HepG2 (cell line): Measurements from ENCODE around the gene COPS8. TPM values are rescaled to one million over a fixed set of nuclear protein-coding genes. Genes with fewer than 3 reads are reported as not detected.
A peak's percentile ranks its signal among the peaks of the same experiment; 100 is the strongest.

Source experiments
- ATAC-seq: fragments of 200-7000 bp; cut with Tn5 transposase; 3 replicates; pipeline ENCODE4 v1.9.1; 2020; ENCODE audit warnings: mild to moderate bottlenecking, moderate library complexity
- BruUV-seq: library from RNA; stranded (reverse); fragments of 400-500 nt; replicated peaks from 2 replicates; lab custom pipeline; 2021; lab: Mats Ljungman, UMichigan
- CTCF ChIA-PET: fragments of 300-600 bp; formaldehyde crosslinking; extraction: SDS; loops from one replicate; lab custom pipeline; 2021; ENCODE audit warnings: low total read pairs, inconsistent platforms, low intra/inter-chr PET ratio; lab: Yijun Ruan, JAX
- POLR2A ChIA-PET: fragments of 350-600 bp; sonication (Branson Sonifier 250); formaldehyde crosslinking; loops from one replicate; lab custom pipeline; 2020; ENCODE audit warnings: antibody characterized with exemption, inconsistent platforms; lab: Yijun Ruan, JAX
- DNase-seq: peaks from one replicate; pipeline ENCODE4 v3.0.0-alpha.2; 2015; ENCODE audit warnings: low spot score
- FAIRE-seq: peaks from 3 replicates; lab custom pipeline; 2011; peaks lifted over from hg19 to GRCh38; lab: Jason Lieb, UNC
- H2AFZ ChIP-seq: one replicate; pipeline ENCODE4 v1.6.1; 2011; ENCODE audit warnings: low read length, inconsistent platforms
- H3K27ac ChIP-seq: fragments of 300-600 bp; 3 replicates; pipeline ENCODE4 v1.8.0; 2011; ENCODE audit warnings: mixed run types, mild to moderate bottlenecking, mixed read lengths, low read length, inconsistent platforms; ENCODE audit not compliant: insufficient read depth; ENCODE audit errors: extremely low read length
- H3K27me3 ChIP-seq, 2 experiments: fragments of 200-600 bp in 1 of 2; 2 replicates in 1 of 2; 3 replicates in 1 of 2; pipeline versions ENCODE4 v1.6.0 to v1.8.0; 2011; ENCODE audit warnings: low read length in 2 of 2, mild to moderate bottlenecking in 2 of 2, moderate library complexity in 2 of 2, inconsistent platforms in 1 of 2; ENCODE audit not compliant: insufficient read depth in 2 of 2, control insufficient read depth in 1 of 2
- H3K36me3 ChIP-seq, 2 experiments: fragments of 200-600 bp in 1 of 2; replicated peaks in 1 of 2; 2 replicates in 1 of 2; 3 replicates in 1 of 2; pipeline versions ENCODE4 v1.5.1 to v1.8.0; 2011; ENCODE audit warnings: low read length in 2 of 2, inconsistent platforms in 1 of 2; ENCODE audit not compliant: insufficient read depth in 2 of 2, control insufficient read depth in 1 of 2
- H3K4me1 ChIP-seq: 2 replicates; pipeline ENCODE4 v1.5.1; 2012; ENCODE audit warnings: low read length, inconsistent platforms; ENCODE audit not compliant: insufficient read depth
- H3K4me2 ChIP-seq: 2 replicates; pipeline ENCODE4 v1.6.0; 2011; ENCODE audit warnings: low read depth, low read length, inconsistent platforms
- H3K4me3 ChIP-seq, 3 experiments: fragments of 200-600 bp in 1 of 3; sonication (generic), shearing (Covaris generic) in 1 of 3; replicated peaks in 1 of 3; 2 replicates each; pipeline ENCODE4 v1.5.1; 2011 to 2016; ENCODE audit warnings: low read length in 3 of 3, inconsistent platforms in 2 of 3, low read depth in 2 of 3, mild to moderate bottlenecking in 2 of 3, control low read depth in 1 of 3, mixed read lengths in 1 of 3; ENCODE audit not compliant: insufficient read depth in 1 of 3
- H3K79me2 ChIP-seq: one replicate; pipeline ENCODE4 v1.6.1; 2011; ENCODE audit warnings: low read length, inconsistent platforms; ENCODE audit not compliant: insufficient read depth
- H3K9ac ChIP-seq: 2 replicates; pipeline ENCODE4 v1.6.0; 2011; ENCODE audit warnings: mild to moderate bottlenecking, low read depth, low read length, inconsistent platforms; ENCODE audit not compliant: insufficient read depth
- H3K9me3 ChIP-seq: 2 replicates; pipeline ENCODE4 v1.5.1; 2012; ENCODE audit warnings: mild to moderate bottlenecking, low read length
- H4K20me1 ChIP-seq: 2 replicates; pipeline ENCODE4 v1.6.0; 2011; ENCODE audit warnings: inconsistent platforms, mild to moderate bottlenecking, low read length, moderate library complexity; ENCODE audit not compliant: insufficient read depth
- ATF7 ChIP-seq, 2 experiments: fragments of 450-650 bp in 1 of 2; sonication (generic) in 1 of 2; formaldehyde crosslinking in 1 of 2; IDR thresholded peaks; 2 replicates each; pipeline versions ENCODE4 v1.4.0 to v1.6.1; 2016 to 2020; ENCODE audit warnings: antibody characterized with exemption in 1 of 2, mild to moderate bottlenecking in 1 of 2, missing genetic modification reagents in 1 of 2
- BCL6 ChIP-seq: IDR thresholded peaks from 2 replicates; pipeline ENCODE4 v1.6.1; 2016; ENCODE audit warnings: missing genetic modification reagents, missing compliant biosample characterization
- HNF4G ChIP-seq, 2 experiments: sonication (generic) in 1 of 2; formaldehyde crosslinking in 1 of 2; IDR thresholded peaks; 2 replicates each; pipeline versions ENCODE4 v1.4.0 to v1.6.1; 2011 to 2020; ENCODE audit warnings: borderline replicate concordance in 2 of 2, low read depth in 2 of 2, mild to moderate bottlenecking in 2 of 2, low read length in 1 of 2, missing genetic modification reagents in 1 of 2, moderate library complexity in 1 of 2
- NFATC3 ChIP-seq: sonication (generic); formaldehyde crosslinking; IDR thresholded peaks from 2 replicates; pipeline ENCODE4 v1.5.1; 2020; ENCODE audit warnings: mild to moderate bottlenecking, missing genetic modification reagents
- SOX13 ChIP-seq, 3 experiments: fragments of 450-650 bp in 1 of 3; sonication (generic) in 1 of 3; formaldehyde crosslinking in 1 of 3; IDR thresholded peaks in 2 of 3; conservative IDR thresholded peaks in 1 of 3; 2 replicates each; pipeline versions ENCODE4 v1.5.0 to v1.6.1; 2016 to 2020; ENCODE audit warnings: antibody characterized with exemption in 1 of 3, mild to moderate bottlenecking in 1 of 3, missing compliant biosample characterization in 1 of 3, missing genetic modification reagents in 1 of 3, moderate library complexity in 1 of 3
- ZNF441 ChIP-seq: sonication (generic); formaldehyde crosslinking; IDR thresholded peaks from 2 replicates; pipeline ENCODE4 v1.7.0; 2021; ENCODE audit warnings: missing genetic modification reagents, borderline replicate concordance
- ZNF513 ChIP-seq: sonication (generic); formaldehyde crosslinking; conservative IDR thresholded peaks from 2 replicates; pipeline ENCODE4 v1.5.0; 2020; ENCODE audit warnings: missing genetic modification reagents
- ZNF687 ChIP-seq: sonication (generic); formaldehyde crosslinking; IDR thresholded peaks from 2 replicates; pipeline ENCODE4 v1.5.1; 2020; ENCODE audit warnings: mild to moderate bottlenecking, missing genetic modification reagents, moderate library complexity
- ZSCAN25 ChIP-seq: sonication (generic); formaldehyde crosslinking; IDR thresholded peaks from 2 replicates; pipeline ENCODE4 v1.8.0; 2022; ENCODE audit warnings: mild to moderate bottlenecking, missing genetic modification reagents
- WGBS: methylation state at CpG from one replicate; pipeline ENCODE4 v1.1.6; 2017; ENCODE audit warnings: low lambda C conversion rate; 5-methylcytosine and 5-hydroxymethylcytosine counted together
- in situ Hi-C: cut with HindIII; loops from 2 replicates; pipeline ENCODE4 v1.10.0; 2017; ENCODE audit warnings: low pct_unique_long_range_greater_than_20kb; ENCODE audit not compliant: extremely low pct_ligation_motif_present
- intact Hi-C: fragments of 100-400 bp; cut with micrococcal nuclease; formaldehyde crosslinking; loops from one replicate; pipeline ENCODE4 v1.10.0; 2022; ENCODE audit not compliant: unreplicated experiment
- polyA plus RNA-seq, 8 experiments: library from polyadenylated mRNA; depleted of rRNA in 3 of 8; stranded (reverse) in 7 of 8; unstranded in 1 of 8; fragments of >200 nt; fragmentation: Illumina TruSeq in 4 of 8; extraction: Trizol in 4 of 8; gene quantifications; 2 replicates each; pipeline versions ENCODE4 v1.2.1 to v1.2.3, GENCODE V29; 2011 to 2016; ENCODE audit warnings: low read depth in 4 of 8, missing spikeins in 1 of 8, mixed read lengths in 1 of 8; ENCODE audit not compliant: insufficient read depth in 1 of 8
- total RNA-seq, 5 experiments: library from RNA; depleted of rRNA; stranded (reverse); fragments of >200 nt; fragmentation: Illumina TruSeq; extraction: Trizol; gene quantifications; 2 replicates each; pipeline ENCODE4 v1.2.3, GENCODE V29; 2016; ENCODE audit warnings: low read depth in 1 of 5

COPS8 gene
- total and polyA plus RNA-seq, 2 of the 13 experiments (the other 11 are each of a cell fraction or from before 2014, with no cell fraction given) = 86.3 to 96.6 TPM

GRCh38 chr2:237125967-237126366 is 40.3 kb downstream of the COPS8 start (continued):
- TF ChIP-seq ZNF441 (0 out of 2 replicates have a peak, but pooled peaks have one; percentile 32), SOX13 (IDR thresholded peaks at IDR 0.05) (no peak), SOX13 (CRISPR knock-in tag; conservative IDR thresholded peaks at IDR 0.05 in 1 of 2, IDR thresholded peaks at IDR 0.05 in 1 of 2) (peak in 1 of 2 experiments; percentile 76; a peak in 2 of 4 replicates), ZSCAN25 (CRISPR knock-in tag) (no peak), ZNF513 (CRISPR knock-in tag) (no peak), HNF4G (IDR thresholded peaks at IDR 0.05; ENCODE audit: borderline replicate concordance, low read depth, low read length) (peak; percentile 75), HNF4G (CRISPR knock-in tag; IDR thresholded peaks at IDR 0.05; ENCODE audit: borderline replicate concordance, low read depth) (peak; percentile 40; the same call in 1 of the 2 replicates), BCL6 (CRISPR knock-in tag) (peak; percentile 37; the same call in 1 of the 2 replicates), ATF7 (IDR thresholded peaks at IDR 0.05) (no peak), ATF7 (CRISPR knock-in tag; IDR thresholded peaks at IDR 0.05) (no peak)

GRCh38 chr2:237126519-237127174 is 41.0 kb downstream of the COPS8 start:
- peak overlapping the region; percentile 52 for H3K4me2 ChIP-seq
- ATAC-seq = peak; percentile 15; the same call in 2 of the 3 replicates
- no peak for FAIRE-seq
- TF ChIP-seq ZNF687 = peak; percentile 18; the same call in 1 of the 2 replicates
- TF ChIP-seq NFATC3 (CRISPR knock-in tag) = no peak
- no TSS peak for BruUV-seq
- POLR2A ChIA-PET = no interaction called here
- H2AFZ ChIP-seq = no peak overlapping the region
- in situ Hi-C loops (no loop called here), intact Hi-C loops (no loop called here)
- no peaks in the 10 kb centered on the region for H3K27me3 ChIP-seq
- H3K9me3 ChIP-seq = peaks cover 21% of the 10 kb centered on the region; the same call in 1 of the 2 replicates
- H3K4me3 ChIP-seq = no peak overlapping the region
- 91% methylated on average over 9 of the region's 13 CpGs for WGBS
- no peaks in the 10 kb centered on the region for H3K79me2 ChIP-seq
- no peak overlapping the region for H3K27ac ChIP-seq
- no peak overlapping the region for H3K9ac ChIP-seq
- peaks cover 16% of the 10 kb centered on the region for H3K4me1 ChIP-seq
- CTCF ChIA-PET = no interaction called here
- no peak for DNase-seq
- no peaks in the 10 kb centered on the region for H3K36me3 ChIP-seq
- no peaks in the 10 kb centered on the region for H4K20me1 ChIP-seq
